Measurements from ENCODE around the gene VRK1. TPM values are rescaled to one million over a fixed set of nuclear protein-coding genes. Genes with fewer than 3 reads are reported as not detected.

VRK1 gene
- total RNA-seq, 1 donor from 2014 or later, result 15.6 TPM

- no peak for DNase-seq (ENCODE audit: low spot score)
Measured at GRCh38 chr14:96792003-96792402, 5.2 kb upstream of the VRK1 start.

GRCh38 chr14:96792591-96792990 is 4.6 kb upstream of the VRK1 start:
- DNase-seq (ENCODE audit: low spot score), result no peak

GRCh38 chr14:96793547-96793946 is 3.6 kb upstream of the VRK1 start:
- no peak for DNase-seq (ENCODE audit: low spot score)

DNA sequence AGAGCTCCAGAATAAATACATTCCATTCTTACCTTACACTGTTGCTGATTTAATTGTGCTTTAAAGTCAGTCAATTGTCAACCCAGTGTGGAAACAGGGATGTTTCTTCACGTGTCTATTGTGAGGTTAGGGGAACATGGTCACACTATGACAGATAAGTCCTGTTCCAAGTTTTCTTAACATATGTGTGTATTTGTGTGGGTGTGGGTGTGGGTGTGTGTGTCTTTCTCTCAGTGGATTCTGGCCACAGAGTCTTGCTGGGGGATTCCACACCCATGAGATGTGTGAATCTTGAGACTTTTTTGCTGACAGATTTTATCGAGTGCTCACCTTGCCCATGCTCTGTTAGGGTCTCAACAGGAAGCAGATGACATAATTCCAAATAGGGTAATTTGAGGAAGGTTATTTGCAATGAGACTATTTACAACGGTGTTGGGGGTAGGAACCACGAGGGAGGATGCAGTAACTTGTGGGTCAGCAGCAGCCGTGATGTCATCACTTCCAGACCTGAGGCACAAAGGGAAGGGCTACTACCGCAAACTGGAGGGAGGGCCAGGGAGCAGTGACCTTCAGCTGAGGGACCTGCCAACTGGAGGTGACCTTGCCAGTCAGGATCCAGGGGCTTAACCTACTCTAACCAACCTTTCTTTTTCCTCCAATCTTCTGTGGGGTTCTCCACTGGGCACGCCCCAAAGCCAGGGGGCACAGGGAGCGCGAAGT is 1.9 kb upstream of the VRK1 start:
- DNase-seq (ENCODE audit: low spot score), result no peak

- peak; percentile 45 for DNase-seq (ENCODE audit: low spot score)
Measured at GRCh38 chr14:96797582-96798349, 584 bp downstream of the VRK1 start.

GRCh38 chr14:96798956-96799355 is 1.8 kb downstream of the VRK1 start:
- DNase-seq (ENCODE audit: low spot score), result no peak

DNA sequence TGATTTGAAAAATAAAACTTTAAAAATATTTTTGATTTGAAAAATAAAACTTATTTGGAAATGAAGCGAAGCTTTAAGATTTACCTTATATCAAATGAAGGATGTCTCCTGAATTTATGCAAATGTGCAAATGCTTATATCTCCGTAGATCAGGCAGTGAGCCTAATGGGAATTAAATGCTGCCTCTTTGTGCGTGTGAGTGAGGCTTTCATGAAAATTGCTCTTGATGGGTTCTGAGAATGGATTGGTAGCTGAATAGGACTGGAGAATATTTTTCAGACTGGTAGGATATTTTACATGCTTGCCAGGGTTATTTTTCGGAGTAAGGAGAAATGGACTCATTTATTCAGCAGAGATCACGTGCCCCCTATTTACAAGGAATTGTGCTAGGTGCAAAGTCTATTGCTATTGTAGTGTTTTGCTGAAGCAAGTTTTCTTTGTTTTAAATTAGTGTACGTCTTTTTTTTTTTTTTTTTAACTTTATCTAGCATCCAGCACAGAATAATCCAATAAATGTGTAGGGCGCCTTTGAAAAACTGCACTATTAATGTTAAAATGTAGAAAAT is 2.4 kb downstream of the VRK1 start:
- no peak for DNase-seq (ENCODE audit: low spot score)

- no peak for DNase-seq (ENCODE audit: low spot score)
Measured at GRCh38 chr14:96801931-96802330, 4.7 kb downstream of the VRK1 start.

DNA sequence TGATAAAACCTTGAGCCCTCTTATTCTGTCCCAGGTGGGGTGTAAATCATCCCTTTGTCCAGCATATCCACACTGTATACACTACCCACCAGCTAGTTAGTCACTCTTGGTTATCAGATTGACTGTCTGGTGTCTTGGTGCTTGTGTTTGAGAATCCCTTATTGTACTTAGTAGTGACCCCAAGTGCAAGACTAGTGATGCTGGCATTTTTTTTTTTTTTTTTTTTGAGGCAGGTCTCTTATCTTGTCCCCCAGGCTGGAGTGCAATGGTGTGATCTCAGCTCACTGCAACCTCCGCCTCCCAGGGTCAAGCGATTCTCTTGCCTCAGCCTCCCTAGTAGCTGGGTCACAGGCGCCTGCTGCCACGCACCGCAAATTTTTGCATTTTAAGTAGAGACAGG is 5.8 kb downstream of the VRK1 start:
- DNase-seq (ENCODE audit: low spot score), result no peak

GRCh38 chr14:96803958-96804357 is 6.8 kb downstream of the VRK1 start:
- no peak for DNase-seq (ENCODE audit: low spot score)

GRCh38 chr14:96804895-96805294 is 7.7 kb downstream of the VRK1 start:
- DNase-seq (ENCODE audit: low spot score), result no peak

DNA sequence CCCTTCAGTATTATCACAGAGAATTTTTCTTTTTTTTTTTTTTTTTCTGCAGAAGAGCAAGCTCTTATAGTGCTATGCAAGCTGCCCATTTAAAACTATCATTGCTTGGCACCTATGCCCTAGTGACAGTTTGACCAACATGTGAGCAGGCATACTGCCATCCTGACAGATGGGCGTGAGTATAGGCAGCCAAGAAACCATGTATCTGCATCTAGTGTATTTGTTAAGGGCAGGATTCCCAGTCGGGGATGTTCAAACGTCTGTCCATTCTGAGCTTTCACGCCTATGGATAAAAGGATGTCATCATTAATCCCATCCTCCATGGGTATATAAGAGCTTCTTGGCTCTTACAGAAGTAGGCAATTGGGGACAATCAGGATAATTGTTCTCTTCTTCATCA is 8.8 kb downstream of the VRK1 start:
- DNase-seq (ENCODE audit: low spot score), result no peak

GRCh38 chr14:96806836-96807235 is 9.7 kb downstream of the VRK1 start:
- no peak for DNase-seq (ENCODE audit: low spot score)

DNA sequence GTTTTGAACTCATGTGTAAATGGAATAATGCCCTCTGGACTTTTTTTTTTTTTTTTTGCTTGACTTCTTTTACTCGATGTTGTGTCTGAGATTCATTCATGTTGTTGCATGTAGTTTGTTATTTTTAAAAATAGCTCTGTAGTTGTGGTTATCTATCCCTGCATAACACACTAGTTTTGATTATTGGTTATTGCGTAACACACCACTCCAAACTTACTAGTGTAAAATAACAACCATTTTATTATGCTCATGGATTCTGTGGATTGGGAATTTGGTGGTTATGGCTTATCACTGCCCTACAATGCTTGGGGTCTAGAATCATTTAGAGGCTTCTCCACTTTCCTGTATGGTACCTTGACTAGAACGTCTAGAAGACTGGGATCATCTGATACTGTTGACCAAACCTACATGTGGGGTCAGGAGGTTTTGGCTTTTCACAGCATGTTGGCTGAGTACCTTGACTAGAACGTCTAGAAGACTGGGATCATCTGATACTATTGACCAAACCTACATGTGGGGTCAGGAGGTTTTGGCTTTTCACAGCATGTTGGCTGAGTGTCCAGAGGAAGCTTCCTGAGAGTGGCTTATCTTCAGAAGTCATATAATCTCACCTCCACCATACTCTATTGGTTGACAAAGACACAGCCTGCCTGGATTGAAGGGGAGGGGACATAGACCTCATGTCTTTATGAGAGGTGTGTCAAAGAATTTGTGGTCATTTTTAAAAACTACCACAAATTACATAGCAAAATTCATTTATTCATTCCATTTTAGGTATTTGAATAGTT is 11.6 kb downstream of the VRK1 start:
- no peak for DNase-seq (ENCODE audit: low spot score)

- no peak for DNase-seq (ENCODE audit: low spot score)
Measured at GRCh38 chr14:96811265-96811664, 14.1 kb downstream of the VRK1 start.

DNA sequence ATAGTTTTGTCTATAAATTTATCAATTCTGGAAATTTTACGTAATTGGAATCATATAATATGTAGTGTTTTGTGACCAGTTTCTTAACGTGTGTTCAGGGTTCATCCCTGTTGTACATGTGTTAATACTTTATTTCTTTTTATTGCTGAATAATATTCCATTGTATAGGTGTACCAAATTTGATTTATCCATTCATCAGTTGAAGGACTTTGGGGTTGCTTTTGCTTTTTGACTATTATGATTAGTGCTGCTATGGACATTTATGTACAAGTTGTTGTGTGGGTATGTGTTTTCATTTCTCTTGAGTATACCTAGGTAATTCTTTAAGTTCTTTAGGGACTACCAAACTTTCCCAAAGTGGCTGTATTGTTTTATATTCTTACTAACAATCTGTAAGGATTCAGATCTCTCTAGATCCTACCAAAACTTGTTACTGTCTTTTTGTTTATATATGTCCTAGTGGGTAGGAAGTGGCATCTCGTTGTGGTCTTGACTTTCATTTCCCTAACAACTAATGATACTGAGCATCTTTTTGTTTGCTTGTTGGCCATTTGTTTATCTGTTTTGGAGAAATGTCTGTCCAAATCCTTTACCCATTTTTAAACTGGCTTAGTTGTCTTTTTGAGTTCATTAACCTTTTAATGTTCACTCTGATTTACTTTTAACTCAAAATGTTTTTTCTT is 14.9 kb downstream of the VRK1 start:
- DNase-seq (ENCODE audit: low spot score), result no peak

DNA sequence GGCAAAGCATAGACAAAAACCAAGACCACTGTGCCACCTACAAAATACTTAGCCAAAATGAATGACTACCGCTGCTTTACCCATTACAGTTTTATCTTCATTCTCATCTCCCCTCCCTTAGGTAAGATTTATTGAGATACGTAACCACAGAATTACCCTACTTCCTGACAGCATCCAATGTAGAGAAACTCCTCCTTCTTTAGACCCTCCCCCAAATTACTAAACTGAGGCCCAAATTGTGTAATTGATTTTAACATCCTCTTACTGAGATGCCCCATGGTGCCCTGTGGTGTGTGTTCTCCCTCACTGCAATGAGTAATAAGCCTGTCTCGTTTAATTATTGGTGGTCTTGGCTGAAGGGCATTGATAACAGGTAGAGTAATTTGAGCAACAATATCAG is 19.1 kb downstream of the VRK1 start:
- no peak for DNase-seq (ENCODE audit: low spot score)

DNA sequence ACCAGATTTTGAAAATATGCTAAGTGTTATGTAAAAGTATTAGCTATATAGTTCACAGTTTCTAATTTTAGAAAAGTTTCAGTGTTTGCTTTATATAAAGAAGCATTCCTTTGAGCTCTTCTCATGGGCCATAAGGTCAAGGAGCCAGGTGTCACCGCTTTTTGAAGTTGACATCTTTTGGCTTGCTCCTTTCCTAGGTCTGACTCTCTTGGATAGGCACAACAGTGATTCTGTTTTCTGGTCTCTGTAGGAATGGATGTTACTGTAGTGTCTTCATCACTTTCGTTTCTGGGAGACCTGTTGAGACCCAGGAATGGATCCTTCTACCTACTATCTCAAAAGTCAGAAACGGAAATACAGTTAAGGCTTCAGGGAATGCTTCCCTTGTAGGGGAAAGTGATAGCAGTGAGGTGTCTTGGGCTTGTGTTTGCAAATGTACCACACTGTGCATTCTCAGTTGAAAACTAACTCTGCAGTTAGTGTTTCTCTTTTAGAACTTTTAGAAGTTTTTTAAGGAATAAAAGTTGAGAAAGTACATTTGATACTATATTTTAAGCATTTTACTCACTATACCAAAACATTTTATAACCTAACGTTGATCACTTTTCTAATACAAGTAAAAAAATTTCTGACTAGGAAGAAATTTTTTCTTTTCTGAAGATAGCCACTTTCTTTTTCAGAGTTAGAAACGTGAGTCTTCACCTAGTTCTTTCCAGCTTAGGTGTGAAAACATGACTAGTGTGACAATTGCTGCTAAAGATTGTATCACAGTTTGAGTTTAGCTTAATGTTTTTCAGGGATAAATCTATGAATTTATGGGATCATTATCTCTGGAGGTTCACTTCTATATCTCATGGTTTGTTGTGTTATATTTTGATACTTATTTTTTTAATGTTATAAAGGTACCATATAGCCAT is 20.8 kb downstream of the VRK1 start:
- DNase-seq (ENCODE audit: low spot score), result no peak

DNA sequence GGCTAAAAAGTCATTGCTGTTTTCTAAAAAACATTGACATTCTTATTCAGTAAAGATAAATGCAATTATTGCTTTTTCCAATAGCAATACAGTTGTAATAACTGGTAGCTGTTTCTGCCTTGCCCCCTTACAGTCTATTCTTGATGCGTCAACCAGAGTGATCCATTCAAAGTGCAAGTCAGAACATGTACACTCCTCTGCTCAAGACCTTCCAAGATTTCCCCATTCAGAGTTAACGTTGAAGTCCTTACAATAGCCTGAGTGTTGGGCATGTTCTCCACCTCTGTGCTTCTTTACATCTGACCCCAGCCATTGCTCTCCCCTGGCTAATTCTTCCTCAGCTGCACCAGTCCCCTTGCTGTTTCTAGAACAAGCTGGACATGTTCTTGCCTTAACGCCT is 24.3 kb downstream of the VRK1 start:
- no peak for DNase-seq (ENCODE audit: low spot score)

- no peak for DNase-seq (ENCODE audit: low spot score)
Measured at GRCh38 chr14:96823652-96824051, 26.5 kb downstream of the VRK1 start.

- no peak for DNase-seq (ENCODE audit: low spot score)
Measured at GRCh38 chr14:96824283-96824682, 27.1 kb downstream of the VRK1 start.
